Measurements from ENCODE around the gene OPRL1. TPM values are rescaled to one million over a fixed set of nuclear protein-coding genes. Genes with fewer than 3 reads are reported as not detected.
A peak's percentile ranks its signal among the peaks of the same experiment; 100 is the strongest.

The OPRL1 gene
- total RNA-seq, 1 experiment from 2014 or later: 0.33 TPM

DNA sequence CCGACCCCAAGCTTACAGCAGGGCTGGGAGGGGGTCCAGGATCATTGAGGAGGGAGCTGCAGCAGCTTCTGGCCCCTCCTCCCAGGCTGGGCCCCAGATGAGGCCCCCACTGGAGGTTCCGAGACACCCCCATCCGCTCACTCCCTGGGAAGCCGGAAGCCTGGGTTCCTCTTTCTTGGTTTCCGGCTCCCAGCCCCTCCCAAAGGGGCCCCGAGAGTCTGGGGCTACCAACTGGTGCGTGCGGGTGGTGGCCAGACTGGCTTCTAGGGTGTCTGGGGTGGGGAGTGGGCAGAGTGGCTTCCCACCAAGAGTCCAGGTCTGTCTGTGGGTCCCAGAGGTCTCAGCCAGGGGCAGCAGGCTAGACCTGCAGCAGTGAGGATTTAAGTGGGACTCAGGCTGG lies 2.8 kb upstream of the OPRL1 start:
- TF ChIP-seq, protein P1, sequence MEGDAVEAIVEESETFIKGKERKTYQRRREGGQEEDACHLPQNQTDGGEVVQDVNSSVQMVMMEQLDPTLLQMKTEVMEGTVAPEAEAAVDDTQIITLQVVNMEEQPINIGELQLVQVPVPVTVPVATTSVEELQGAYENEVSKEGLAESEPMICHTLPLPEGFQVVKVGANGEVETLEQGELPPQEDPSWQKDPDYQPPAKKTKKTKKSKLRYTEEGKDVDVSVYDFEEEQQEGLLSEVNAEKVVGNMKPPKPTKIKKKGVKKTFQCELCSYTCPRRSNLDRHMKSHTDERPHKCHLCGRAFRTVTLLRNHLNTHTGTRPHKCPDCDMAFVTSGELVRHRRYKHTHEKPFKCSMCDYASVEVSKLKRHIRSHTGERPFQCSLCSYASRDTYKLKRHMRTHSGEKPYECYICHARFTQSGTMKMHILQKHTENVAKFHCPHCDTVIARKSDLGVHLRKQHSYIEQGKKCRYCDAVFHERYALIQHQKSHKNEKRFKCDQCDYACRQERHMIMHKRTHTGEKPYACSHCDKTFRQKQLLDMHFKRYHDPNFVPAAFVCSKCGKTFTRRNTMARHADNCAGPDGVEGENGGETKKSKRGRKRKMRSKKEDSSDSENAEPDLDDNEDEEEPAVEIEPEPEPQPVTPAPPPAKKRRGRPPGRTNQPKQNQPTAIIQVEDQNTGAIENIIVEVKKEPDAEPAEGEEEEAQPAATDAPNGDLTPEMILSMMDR (IDR thresholded peaks at IDR 0.05; ENCODE audit: unreplicated experiment): no peak
- Mint-ChIP-seq H3K4me3 (ENCODE audit: low read depth, unreplicated experiment) (no peak overlapping the region), H3K27me3 (ENCODE audit: unreplicated experiment) (peaks cover 21% of the 10 kb centered on the region), H3K27ac (ENCODE audit: unreplicated experiment) (no peak overlapping the region), H3K9me3 (ENCODE audit: low read depth, unreplicated experiment) (no peaks in the 10 kb centered on the region), H3K36me3 (ENCODE audit: insufficient read depth, unreplicated experiment) (peaks cover 39% of the 10 kb centered on the region), H3K4me1 (ENCODE audit: low read depth, unreplicated experiment) (peaks cover 24% of the 10 kb centered on the region)
- CTCF ChIA-PET: no interaction called here
- intact Hi-C loops (cut with micrococcal nuclease; ENCODE audit: unreplicated experiment): no loop called here
- DNase-seq: no peak
- no TSS peak for BruUV-seq (replicated peaks)

DNA sequence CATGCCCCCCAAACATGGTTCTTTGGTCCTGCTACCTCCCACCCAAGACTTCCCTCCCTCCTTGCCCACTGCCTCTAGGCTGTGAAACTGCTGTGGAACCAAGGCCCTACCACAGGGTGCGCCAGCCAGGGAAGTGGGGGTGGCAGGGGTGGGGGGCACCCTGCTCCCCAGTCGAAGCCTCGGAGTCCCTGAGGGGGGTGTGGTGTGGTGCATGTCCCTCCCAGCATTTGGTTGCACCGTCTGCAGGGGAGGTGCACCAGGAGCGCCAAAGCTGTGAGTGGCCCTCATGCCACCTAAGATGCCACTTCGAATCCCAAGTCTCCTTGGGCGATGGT lies 2.4 kb upstream of the OPRL1 start:
- no peak overlapping the region for H3K4me3 Mint-ChIP-seq (ENCODE audit: low read depth, unreplicated experiment)
- CTCF ChIA-PET: no interaction called here
- no peak overlapping the region for H3K27ac Mint-ChIP-seq (ENCODE audit: unreplicated experiment)
- peaks cover 25% of the 10 kb centered on the region for H3K27me3 Mint-ChIP-seq (ENCODE audit: unreplicated experiment)
- peaks cover 35% of the 10 kb centered on the region for H3K36me3 Mint-ChIP-seq (ENCODE audit: insufficient read depth, unreplicated experiment)
- BruUV-seq (replicated peaks): no TSS peak
- TF ChIP-seq, protein P1 (IDR thresholded peaks at IDR 0.05; ENCODE audit: unreplicated experiment): no peak
- peaks cover 28% of the 10 kb centered on the region for H3K4me1 Mint-ChIP-seq (ENCODE audit: low read depth, unreplicated experiment)
- H3K9me3 Mint-ChIP-seq (ENCODE audit: low read depth, unreplicated experiment): no peaks in the 10 kb centered on the region
- intact Hi-C loops (cut with micrococcal nuclease; ENCODE audit: unreplicated experiment): no loop called here
- DNase-seq: no peak

DNA sequence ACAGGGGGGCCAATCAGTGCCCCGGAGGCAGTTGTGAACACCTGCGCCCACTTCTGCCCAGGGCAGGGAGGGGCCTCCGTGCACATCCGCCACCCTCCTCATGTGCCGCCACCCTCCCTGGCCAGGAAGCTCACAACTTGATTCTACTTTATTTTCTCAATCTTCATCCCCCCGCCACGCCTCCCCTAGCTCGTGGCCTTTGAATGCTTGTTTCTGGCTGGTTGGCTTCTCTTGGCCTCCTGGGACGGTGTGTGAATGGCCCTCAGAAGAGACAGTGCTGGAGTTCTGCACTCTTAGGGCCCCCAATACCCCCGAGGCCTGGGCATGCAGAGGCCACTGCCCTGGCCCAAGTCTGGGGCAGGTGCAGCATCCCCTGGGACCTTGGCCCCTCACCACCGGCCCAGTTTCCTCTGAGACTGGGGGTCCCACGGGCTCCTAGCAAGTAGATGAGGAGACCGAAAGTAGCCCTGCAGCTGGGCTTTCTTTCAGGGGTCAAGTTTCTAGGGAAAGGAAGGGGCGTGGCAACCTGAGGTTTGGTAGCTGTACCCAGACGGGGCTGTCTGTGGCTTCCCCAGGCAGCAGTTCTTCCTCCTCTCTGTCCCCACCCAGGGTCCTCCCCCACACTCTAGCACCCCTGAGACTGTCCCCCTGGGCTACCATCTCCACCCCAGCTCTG lies 1.9 kb upstream of the OPRL1 start:
- H3K36me3 Mint-ChIP-seq (ENCODE audit: insufficient read depth, unreplicated experiment): peaks cover 30% of the 10 kb centered on the region
- no TSS peak for BruUV-seq (replicated peaks)
- CTCF ChIA-PET: no interaction called here
- TF ChIP-seq, protein P1 (IDR thresholded peaks at IDR 0.05; ENCODE audit: unreplicated experiment): no peak
- H3K4me1 Mint-ChIP-seq (ENCODE audit: low read depth, unreplicated experiment): peaks cover 32% of the 10 kb centered on the region
- DNase-seq: no peak
- no peak overlapping the region for H3K27ac Mint-ChIP-seq (ENCODE audit: unreplicated experiment)
- intact Hi-C loops (cut with micrococcal nuclease; ENCODE audit: unreplicated experiment): no loop called here
- H3K9me3 Mint-ChIP-seq (ENCODE audit: low read depth, unreplicated experiment): no peaks in the 10 kb centered on the region
- H3K4me3 Mint-ChIP-seq (ENCODE audit: low read depth, unreplicated experiment): peak overlapping the region; percentile 82
- H3K27me3 Mint-ChIP-seq (ENCODE audit: unreplicated experiment): peaks cover 30% of the 10 kb centered on the region

DNA sequence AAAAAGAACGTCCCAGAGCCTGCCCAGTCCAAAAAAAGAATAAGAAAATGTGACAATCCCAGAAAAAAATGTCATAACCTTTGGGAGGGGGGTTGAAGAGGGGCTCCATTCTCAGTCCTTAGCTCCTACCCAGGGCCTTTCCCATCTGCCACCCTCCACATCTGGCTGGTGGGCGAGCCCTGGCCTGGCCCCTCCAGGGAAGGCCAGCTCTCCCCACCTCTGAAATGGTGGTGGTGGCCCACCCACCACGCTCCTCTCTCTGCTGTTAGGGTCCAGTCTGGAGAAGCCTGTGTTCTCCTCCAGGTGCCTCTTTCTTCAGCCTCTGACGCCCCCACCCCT lies 979 bp upstream of the OPRL1 start:
- peaks cover 32% of the 10 kb centered on the region for H3K4me1 Mint-ChIP-seq (ENCODE audit: low read depth, unreplicated experiment)
- H3K27me3 Mint-ChIP-seq (ENCODE audit: unreplicated experiment): peaks cover 39% of the 10 kb centered on the region
- no peak for DNase-seq
- peaks cover 30% of the 10 kb centered on the region for H3K36me3 Mint-ChIP-seq (ENCODE audit: insufficient read depth, unreplicated experiment)
- TF ChIP-seq, protein P1 (IDR thresholded peaks at IDR 0.05; ENCODE audit: unreplicated experiment): no peak
- CTCF ChIA-PET: interaction anchor here (0.6 to 1.2 kb wide), 2 partner anchors 10 to 1843 kb away, joined by 5 to 7 read pairs; no protein-coding TSS in a partner anchor
- no TSS peak for BruUV-seq (replicated peaks)
- H3K27ac Mint-ChIP-seq (ENCODE audit: unreplicated experiment): peak overlapping the region; percentile 7
- intact Hi-C loops (cut with micrococcal nuclease; ENCODE audit: unreplicated experiment): no loop called here
- peak overlapping the region; percentile 82 for H3K4me3 Mint-ChIP-seq (ENCODE audit: low read depth, unreplicated experiment)
- H3K9me3 Mint-ChIP-seq (ENCODE audit: low read depth, unreplicated experiment): no peaks in the 10 kb centered on the region
